Measurements from ENCODE around the gene KREMEN2.

- TF ChIP-seq CTCF (IDR thresholded peaks at IDR 0.05; ENCODE audit: insufficient read depth, low read depth, low read length): no peak
- no peak for TF ChIP-seq EZH2 (IDR thresholded peaks at IDR 0.05; ENCODE audit: insufficient read depth, low read length)
Observed at GRCh38 chr16:2970563-2970962, 6.5 kb downstream of the KREMEN2 start.
